ENCODE data around the gene PARD6G. TPM values are rescaled to one million over a fixed set of nuclear protein-coding genes. Genes with fewer than 3 reads are reported as not detected.
A peak's percentile ranks its signal among the peaks of the same experiment; 100 is the strongest.

Gene PARD6G
- total RNA-seq, 3 donors from 2014 or later, result 0.58 to 8.5 (median 2.0) TPM

DNA sequence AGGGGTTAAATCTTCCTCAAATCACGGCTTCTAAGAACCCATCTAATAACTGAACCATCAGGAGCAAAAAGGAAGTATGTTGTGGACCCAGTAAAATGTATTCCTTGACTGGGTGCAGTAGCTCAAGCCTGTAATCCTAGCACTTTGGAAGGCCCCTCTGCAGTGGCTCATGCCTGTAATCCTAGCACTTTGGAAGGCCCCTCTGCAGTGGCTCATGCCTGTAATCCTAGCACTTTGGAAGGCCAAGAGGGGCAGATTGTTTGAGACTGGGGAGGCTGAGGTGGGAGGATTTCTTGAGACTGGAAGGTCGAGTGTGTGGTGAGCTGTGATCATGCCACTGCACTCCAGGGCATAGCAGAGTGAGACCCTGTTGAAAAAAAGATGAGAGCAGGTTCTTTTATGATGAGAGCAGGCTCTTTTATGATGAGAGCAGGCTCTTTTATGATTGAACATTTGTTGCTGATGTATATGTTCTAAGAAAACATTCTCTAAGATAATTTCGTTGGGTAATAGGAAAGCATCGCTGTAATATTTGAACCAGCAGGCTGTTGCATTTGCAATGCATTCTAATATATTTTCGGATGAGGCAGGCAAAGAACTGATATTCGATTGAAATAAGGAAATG, 3.5 kb upstream of the PARD6G start:
- Histone ChIP-seq H3K4me1 (ENCODE audit: low read depth) (peaks cover 6% of the 10 kb centered on the region), H3K4me3 (no peak overlapping the region), H3K36me3 (ENCODE audit: low read depth) (no peaks in the 10 kb centered on the region), H3K9me3 (no peaks in the 10 kb centered on the region)
- intact Hi-C loops (cut with DNase I, micrococcal nuclease), result no loop called here
- DNase-seq, result no peak
- no peak for ATAC-seq
- TF ChIP-seq CTCF (IDR thresholded peaks at IDR 0.05), result no peak

DNA sequence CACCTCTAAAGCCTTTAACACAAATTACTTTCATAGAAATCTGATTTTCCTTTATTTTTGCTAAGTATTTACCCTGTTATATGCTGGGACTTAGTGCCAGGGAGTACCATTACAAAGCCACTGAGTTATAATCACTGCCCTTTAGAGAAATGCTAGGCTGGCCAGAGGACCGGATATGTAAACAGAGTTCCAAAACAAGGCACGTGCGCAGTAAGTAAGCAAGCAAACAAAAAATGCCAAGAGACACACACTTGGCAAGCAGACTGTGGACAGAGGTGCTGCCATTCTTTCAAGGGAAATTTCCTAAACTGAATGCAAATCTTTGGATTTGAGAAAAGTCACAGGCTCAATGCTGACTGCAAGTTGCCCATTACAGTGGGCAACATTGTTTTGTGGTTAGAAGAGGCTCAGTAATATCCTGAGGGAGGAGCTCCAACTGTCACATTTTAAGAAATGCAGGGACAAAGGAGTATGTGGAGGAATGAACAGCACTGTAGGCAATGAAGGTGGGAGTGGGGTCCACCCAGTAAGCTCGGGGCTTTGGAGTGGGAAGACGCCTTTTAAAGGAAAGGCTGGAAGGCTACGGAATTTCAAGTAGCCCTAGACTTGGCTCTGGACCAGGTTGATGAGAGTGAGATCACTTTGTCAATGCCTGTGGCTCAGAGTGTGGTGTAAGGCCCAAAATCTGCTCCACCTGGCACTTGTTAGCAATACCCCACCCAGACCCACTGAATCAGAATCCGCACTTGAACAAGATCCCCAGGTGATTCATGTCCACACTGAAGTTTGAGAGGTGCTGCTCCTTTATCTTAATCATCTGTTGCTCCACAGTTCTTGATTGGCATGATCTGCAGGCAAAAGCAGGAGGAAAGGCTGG, 2.1 kb upstream of the PARD6G start:
- intact Hi-C loops (cut with DNase I, micrococcal nuclease), result no loop called here
- no peaks in the 10 kb centered on the region for H3K36me3 ChIP-seq (ENCODE audit: low read depth)
- DNase-seq, result no peak
- H3K4me3 ChIP-seq, result no peak overlapping the region
- ATAC-seq, result no peak
- H3K9me3 ChIP-seq, result no peaks in the 10 kb centered on the region
- TF ChIP-seq CTCF (IDR thresholded peaks at IDR 0.05), result no peak
- peaks cover 6% of the 10 kb centered on the region for H3K4me1 ChIP-seq (ENCODE audit: low read depth)

DNA sequence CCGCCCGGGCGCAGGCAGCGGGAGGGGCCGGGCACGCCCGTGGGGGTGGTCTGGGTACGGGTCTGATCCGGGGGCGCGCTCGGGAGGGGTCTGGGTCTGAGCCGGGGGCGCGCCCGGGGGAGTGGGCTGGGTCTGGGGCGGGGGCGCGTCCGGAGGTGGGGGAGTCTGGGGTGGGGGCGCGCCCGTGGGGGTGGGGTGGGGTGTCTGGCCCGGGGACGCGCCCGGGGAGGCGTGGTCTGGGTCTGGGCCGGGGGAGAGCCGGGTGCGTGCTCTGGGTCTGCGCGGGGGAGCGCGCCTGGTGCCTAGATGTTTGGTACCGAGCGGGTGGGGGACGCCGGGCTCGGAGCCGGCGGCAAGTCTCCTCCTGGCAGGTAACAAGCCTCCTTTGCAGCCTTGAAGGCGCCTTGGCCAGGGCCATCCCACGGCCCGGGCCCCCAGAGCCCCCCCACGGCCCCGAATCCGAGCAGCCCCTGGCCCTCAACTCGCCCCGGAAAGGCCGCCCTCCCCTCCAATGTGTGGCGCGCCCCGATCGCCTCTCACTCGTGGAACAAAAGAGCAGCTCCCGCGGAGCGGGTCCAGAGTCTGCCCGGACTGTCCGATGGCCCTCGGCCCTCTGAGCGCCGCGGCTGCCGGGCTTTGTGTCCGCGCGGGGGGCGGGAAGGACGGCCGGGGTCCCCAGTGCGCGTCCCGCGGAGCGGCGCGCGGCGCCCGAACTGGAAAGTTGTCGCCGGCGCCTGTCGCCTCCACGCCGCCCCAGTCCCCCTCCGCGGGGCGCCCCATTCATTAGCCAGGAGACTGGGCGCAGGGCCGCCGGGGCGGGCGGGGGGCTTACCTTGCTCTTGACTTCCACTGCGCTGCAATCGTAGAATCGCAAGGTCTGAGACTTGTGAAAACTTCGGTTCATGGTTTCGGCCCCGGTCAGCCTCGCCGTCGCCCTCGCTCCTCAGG, 595 bp downstream of the PARD6G start:
- peak; percentile 19 for ATAC-seq
- TF ChIP-seq CTCF (IDR thresholded peaks at IDR 0.05), result no peak
- DNase-seq, result peak in 1 of 3 donors; percentile 35

DNA sequence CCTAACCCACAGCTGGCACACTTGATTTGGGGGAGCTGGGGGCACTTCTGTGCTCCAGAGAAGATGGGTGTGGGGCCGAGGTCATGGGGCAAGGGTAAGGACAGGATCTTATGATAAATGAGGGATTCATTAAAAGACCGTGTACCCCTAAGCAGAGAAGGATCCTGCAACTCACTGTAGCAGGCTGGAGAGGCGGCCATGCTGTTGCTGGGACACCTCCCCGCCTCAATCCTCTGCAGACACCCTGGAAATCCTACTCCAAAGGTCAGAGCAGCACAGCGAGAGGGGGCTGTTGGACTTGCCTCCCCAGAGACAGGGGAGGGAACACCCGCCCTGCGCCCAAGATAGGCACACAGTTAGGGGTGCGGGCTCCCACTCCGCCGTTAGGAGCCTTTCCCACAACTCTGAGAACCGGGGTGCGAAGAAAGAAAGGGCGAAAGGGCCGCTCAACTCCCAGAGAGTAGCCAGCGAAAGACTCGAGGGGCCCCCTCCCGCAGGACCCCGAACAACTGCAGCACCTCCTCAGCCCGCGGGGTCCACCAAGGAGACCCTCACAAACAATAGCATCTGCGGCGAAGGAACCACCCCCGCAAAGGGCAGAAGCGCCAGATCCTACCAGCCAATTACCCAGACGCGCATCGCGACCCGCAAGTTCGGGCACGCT, 1.4 kb downstream of the PARD6G start:
- ATAC-seq (no peak), DNase-seq (no peak)
- TF ChIP-seq CTCF (IDR thresholded peaks at IDR 0.05), result no peak
- H3K36me3 ChIP-seq (ENCODE audit: low read depth), result no peaks in the 10 kb centered on the region
- no peaks in the 10 kb centered on the region for H3K9me3 ChIP-seq
- no peak overlapping the region for H3K4me3 ChIP-seq
- H3K4me1 ChIP-seq (ENCODE audit: low read depth), result peaks cover 6% of the 10 kb centered on the region
- intact Hi-C loops (cut with DNase I, micrococcal nuclease), result no loop called here

More for the DNA sequence above, 595 bp downstream of the PARD6G start:
- intact Hi-C loops (cut with DNase I, micrococcal nuclease), result no loop called here
- Histone ChIP-seq H3K9me3 (no peaks in the 10 kb centered on the region), H3K36me3 (ENCODE audit: low read depth) (no peaks in the 10 kb centered on the region), H3K4me1 (ENCODE audit: low read depth) (peaks cover 6% of the 10 kb centered on the region), H3K4me3 (peak overlapping the region; percentile 14)

Data from mucosa of descending colon (tissue), 3 donors.